NT2/D1 (cell line): ENCODE data around the gene PDILT.

ENCODE experiments used
- DNase-seq: peaks from one replicate; pipeline ENCODE4 v3.0.0-alpha.2; 2011; ENCODE audit warnings: low read depth, low spot score
- H3K27me3 ChIP-seq: 2 replicates; pipeline ENCODE4 v1.6.0; 2011; ENCODE audit warnings: mild to moderate bottlenecking; ENCODE audit not compliant: insufficient read length, insufficient read depth
- H3K36me3 ChIP-seq: 2 replicates; pipeline ENCODE4 v1.6.1; 2011; ENCODE audit warnings: mild to moderate bottlenecking, low read length, mixed read lengths; ENCODE audit not compliant: insufficient read depth, insufficient read length
- H3K4me1 ChIP-seq: 2 replicates; pipeline ENCODE4 v1.5.1; 2011; ENCODE audit not compliant: insufficient read depth, insufficient read length
- H3K4me3 ChIP-seq: 2 replicates; pipeline ENCODE4 v1.5.1; 2011; ENCODE audit warnings: low read depth; ENCODE audit not compliant: insufficient read length
- H3K9ac ChIP-seq: 2 replicates; pipeline ENCODE4 v1.6.0; 2011; ENCODE audit warnings: low read depth; ENCODE audit not compliant: insufficient read length
- H3K9me3 ChIP-seq: 2 replicates; pipeline ENCODE4 v1.5.1; 2011; ENCODE audit warnings: mild to moderate bottlenecking, low read length; ENCODE audit not compliant: insufficient read depth
- SUZ12 ChIP-seq: IDR thresholded peaks from 2 replicates; pipeline ENCODE4 v1.6.1; 2011; ENCODE audit not compliant: insufficient read length, insufficient read depth; ENCODE audit errors: extremely low read depth
- YY1 ChIP-seq: IDR thresholded peaks from 2 replicates; pipeline ENCODE4 v1.6.1; 2011; ENCODE audit not compliant: insufficient read length, insufficient read depth
- ZNF274 ChIP-seq: IDR thresholded peaks from 2 replicates; pipeline ENCODE4 v1.6.1; 2011; ENCODE audit warnings: mild to moderate bottlenecking, low read depth, low read length

The PDILT gene

GRCh38 chr16:20352615-20353014, 51.9 kb downstream of the PDILT start, which contains the start of gene UMOD:
Gene UMOD, minus strand, starts transcription at chr16:20352715. Its CDS starts 1,978 bp downstream, at chr16:20350737.
- Histone ChIP-seq H3K36me3 (no peaks in the 10 kb centered on the region), H3K27me3 (no peaks in the 10 kb centered on the region), H3K4me3 (no peak within 1 kb of the TSS), H3K9me3 (no peaks in the 10 kb centered on the region; the same call in 1 of the 2 replicates), H3K4me1 (peaks cover 5% of the 10 kb centered on the region), H3K9ac (no peak within 1 kb of the TSS)
- TF ChIP-seq SUZ12 (no peak), ZNF274 (no peak), YY1 (no peak)
- DNase-seq: no peak

GRCh38 chr16:20349615-20350014, 54.9 kb downstream of the PDILT start:
- H3K9me3 ChIP-seq: no peaks in the 10 kb centered on the region
- TF ChIP-seq ZNF274 (no peak), SUZ12 (no peak), YY1 (no peak)
- peaks cover 5% of the 10 kb centered on the region for H3K4me1 ChIP-seq
- H3K9ac ChIP-seq: no peak overlapping the region
- H3K27me3 ChIP-seq: no peaks in the 10 kb centered on the region
- no peaks in the 10 kb centered on the region for H3K36me3 ChIP-seq
- DNase-seq: no peak
- H3K4me3 ChIP-seq: no peak overlapping the region

- peaks cover 5% of the 10 kb centered on the region for H3K4me1 ChIP-seq
- no peak for DNase-seq
- H3K9me3 ChIP-seq: no peaks in the 10 kb centered on the region
- H3K9ac ChIP-seq: no peak overlapping the region
- TF ChIP-seq SUZ12: no peak
- no peak for TF ChIP-seq ZNF274
- no peak for TF ChIP-seq YY1
- H3K27me3 ChIP-seq: no peaks in the 10 kb centered on the region
- no peaks in the 10 kb centered on the region for H3K36me3 ChIP-seq
- no peak overlapping the region for H3K4me3 ChIP-seq
Measured at GRCh38 chr16:20348365-20349185, 56.0 kb downstream of the PDILT start.

GRCh38 chr16:20347666-20348364, 56.7 kb downstream of the PDILT start:
- Histone ChIP-seq H3K36me3 (no peaks in the 10 kb centered on the region), H3K9ac (no peak overlapping the region), H3K9me3 (no peaks in the 10 kb centered on the region), H3K4me3 (no peak overlapping the region), H3K4me1 (peaks cover under 1% of the 10 kb centered on the region), H3K27me3 (no peaks in the 10 kb centered on the region)
- no peak for DNase-seq
- no peak for TF ChIP-seq SUZ12
- TF ChIP-seq ZNF274: no peak
- TF ChIP-seq YY1: no peak

- TF ChIP-seq ZNF274 (no peak), YY1 (no peak), SUZ12 (no peak)
- DNase-seq: no peak
- H3K36me3 ChIP-seq: no peaks in the 10 kb centered on the region
- no peak overlapping the region for H3K9ac ChIP-seq
- H3K9me3 ChIP-seq: no peaks in the 10 kb centered on the region; the same call in 1 of the 2 replicates
- H3K4me3 ChIP-seq: no peak overlapping the region
- H3K27me3 ChIP-seq: no peaks in the 10 kb centered on the region
- no peaks in the 10 kb centered on the region for H3K4me1 ChIP-seq
Measured at GRCh38 chr16:20344611-20345010, 59.9 kb downstream of the PDILT start.

GRCh38 chr16:20339744-20340143, 64.8 kb downstream of the PDILT start:
- Histone ChIP-seq H3K9me3 (no peaks in the 10 kb centered on the region; the same call in 1 of the 2 replicates), H3K9ac (no peak overlapping the region), H3K4me1 (no peaks in the 10 kb centered on the region), H3K4me3 (no peak overlapping the region), H3K36me3 (no peaks in the 10 kb centered on the region), H3K27me3 (no peaks in the 10 kb centered on the region)
- no peak for DNase-seq
- TF ChIP-seq YY1 (no peak), SUZ12 (no peak), ZNF274 (no peak)

GRCh38 chr16:20336955-20337354, 67.6 kb downstream of the PDILT start:
- TF ChIP-seq YY1 (no peak), ZNF274 (no peak), SUZ12 (no peak)
- Histone ChIP-seq H3K4me1 (no peaks in the 10 kb centered on the region), H3K36me3 (no peaks in the 10 kb centered on the region), H3K27me3 (no peaks in the 10 kb centered on the region), H3K9ac (no peak overlapping the region), H3K9me3 (no peaks in the 10 kb centered on the region; the same call in 1 of the 2 replicates), H3K4me3 (no peak overlapping the region)
- no peak for DNase-seq
